HepG2 (cell line): ENCODE data around the gene MDM4. TPM values are rescaled to one million over a fixed set of nuclear protein-coding genes. Genes with fewer than 3 reads are reported as not detected.

ENCODE experiments used
- ATAC-seq: fragments of 200-7000 bp; cut with Tn5 transposase; 3 replicates; pipeline ENCODE4 v1.9.1; 2020; ENCODE audit warnings: mild to moderate bottlenecking, moderate library complexity
- BruUV-seq: library from RNA; stranded (reverse); fragments of 400-500 nt; replicated peaks from 2 replicates; lab custom pipeline; 2021; lab: Mats Ljungman, UMichigan
- CTCF ChIA-PET: fragments of 300-600 bp; formaldehyde crosslinking; extraction: SDS; loops from one replicate; lab custom pipeline; 2021; ENCODE audit warnings: low total read pairs, inconsistent platforms, low intra/inter-chr PET ratio; lab: Yijun Ruan, JAX
- POLR2A ChIA-PET: fragments of 350-600 bp; sonication (Branson Sonifier 250); formaldehyde crosslinking; loops from one replicate; lab custom pipeline; 2020; ENCODE audit warnings: antibody characterized with exemption, inconsistent platforms; lab: Yijun Ruan, JAX
- DNase-seq: peaks from one replicate; pipeline ENCODE4 v3.0.0-alpha.2; 2015; ENCODE audit warnings: low spot score
- FAIRE-seq: peaks from 3 replicates; lab custom pipeline; 2011; peaks lifted over from hg19 to GRCh38; lab: Jason Lieb, UNC
- H2AFZ ChIP-seq: one replicate; pipeline ENCODE4 v1.6.1; 2011; ENCODE audit warnings: low read length, inconsistent platforms
- H3K27ac ChIP-seq: fragments of 300-600 bp; 3 replicates; pipeline ENCODE4 v1.8.0; 2011; ENCODE audit warnings: mixed run types, mild to moderate bottlenecking, mixed read lengths, low read length, inconsistent platforms; ENCODE audit not compliant: insufficient read depth; ENCODE audit errors: extremely low read length
- H3K27me3 ChIP-seq, 2 experiments: fragments of 200-600 bp in 1 of 2; 2 replicates in 1 of 2; 3 replicates in 1 of 2; pipeline versions ENCODE4 v1.6.0 to v1.8.0; 2011; ENCODE audit warnings: low read length in 2 of 2, mild to moderate bottlenecking in 2 of 2, moderate library complexity in 2 of 2, inconsistent platforms in 1 of 2; ENCODE audit not compliant: insufficient read depth in 2 of 2, control insufficient read depth in 1 of 2
- H3K36me3 ChIP-seq, 2 experiments: fragments of 200-600 bp in 1 of 2; replicated peaks in 1 of 2; 2 replicates in 1 of 2; 3 replicates in 1 of 2; pipeline versions ENCODE4 v1.5.1 to v1.8.0; 2011; ENCODE audit warnings: low read length in 2 of 2, inconsistent platforms in 1 of 2; ENCODE audit not compliant: insufficient read depth in 2 of 2, control insufficient read depth in 1 of 2
- H3K4me1 ChIP-seq: 2 replicates; pipeline ENCODE4 v1.5.1; 2012; ENCODE audit warnings: low read length, inconsistent platforms; ENCODE audit not compliant: insufficient read depth
- H3K4me2 ChIP-seq: 2 replicates; pipeline ENCODE4 v1.6.0; 2011; ENCODE audit warnings: low read depth, low read length, inconsistent platforms
- H3K4me3 ChIP-seq, 3 experiments: fragments of 200-600 bp in 1 of 3; sonication (generic), shearing (Covaris generic) in 1 of 3; replicated peaks in 1 of 3; 2 replicates each; pipeline ENCODE4 v1.5.1; 2011 to 2016; ENCODE audit warnings: low read length in 3 of 3, inconsistent platforms in 2 of 3, low read depth in 2 of 3, mild to moderate bottlenecking in 2 of 3, control low read depth in 1 of 3, mixed read lengths in 1 of 3; ENCODE audit not compliant: insufficient read depth in 1 of 3
- H3K79me2 ChIP-seq: one replicate; pipeline ENCODE4 v1.6.1; 2011; ENCODE audit warnings: low read length, inconsistent platforms; ENCODE audit not compliant: insufficient read depth
- H3K9ac ChIP-seq: 2 replicates; pipeline ENCODE4 v1.6.0; 2011; ENCODE audit warnings: mild to moderate bottlenecking, low read depth, low read length, inconsistent platforms; ENCODE audit not compliant: insufficient read depth
- H3K9me3 ChIP-seq: 2 replicates; pipeline ENCODE4 v1.5.1; 2012; ENCODE audit warnings: mild to moderate bottlenecking, low read length
- H4K20me1 ChIP-seq: 2 replicates; pipeline ENCODE4 v1.6.0; 2011; ENCODE audit warnings: inconsistent platforms, mild to moderate bottlenecking, low read length, moderate library complexity; ENCODE audit not compliant: insufficient read depth
- ARNT2 ChIP-seq: sonication (generic); formaldehyde crosslinking; IDR thresholded peaks from 2 replicates; pipeline ENCODE4 v1.8.0; 2022; ENCODE audit warnings: mild to moderate bottlenecking, low read depth, missing genetic modification reagents, moderate library complexity
- BCL6 ChIP-seq: IDR thresholded peaks from 2 replicates; pipeline ENCODE4 v1.6.1; 2016; ENCODE audit warnings: missing genetic modification reagents, missing compliant biosample characterization
- CERS6 ChIP-seq: sonication (generic); formaldehyde crosslinking; IDR thresholded peaks from 2 replicates; pipeline ENCODE4 v1.5.0; 2020; ENCODE audit warnings: missing genetic modification reagents
- GATAD2A ChIP-seq: IDR thresholded peaks from 2 replicates; pipeline ENCODE4 v1.6.1; 2016
- SKIL ChIP-seq: sonication (generic); formaldehyde crosslinking; IDR thresholded peaks from 2 replicates; pipeline ENCODE4 v1.8.0; 2022; ENCODE audit warnings: missing genetic modification reagents, mild to moderate bottlenecking, moderate library complexity, borderline replicate concordance
- ZBTB4 ChIP-seq: sonication (generic); formaldehyde crosslinking; IDR thresholded peaks from 2 replicates; pipeline ENCODE4 v1.4.0; 2020; ENCODE audit warnings: missing genetic modification reagents, mild to moderate bottlenecking, borderline replicate concordance
- ZNF230 ChIP-seq: sonication (generic); formaldehyde crosslinking; IDR thresholded peaks from 2 replicates; pipeline ENCODE4 v1.4.0; 2020; ENCODE audit warnings: mild to moderate bottlenecking, missing genetic modification reagents
- ZNF235 ChIP-seq: sonication (generic); formaldehyde crosslinking; IDR thresholded peaks from 2 replicates; pipeline ENCODE4 v1.8.1; 2023; ENCODE audit warnings: mild to moderate bottlenecking, missing genetic modification reagents, borderline replicate concordance
- ZNF275 ChIP-seq: sonication (generic); formaldehyde crosslinking; IDR thresholded peaks from 2 replicates; pipeline ENCODE4 v1.8.0; 2022; ENCODE audit warnings: missing genetic modification reagents, mild to moderate bottlenecking, inconsistent platforms, borderline replicate concordance
- ZNF563 ChIP-seq: sonication (generic); formaldehyde crosslinking; IDR thresholded peaks from 2 replicates; pipeline ENCODE4 v1.8.0; 2022; ENCODE audit warnings: mild to moderate bottlenecking, moderate library complexity, missing genetic modification reagents
- WGBS: methylation state at CpG from one replicate; pipeline ENCODE4 v1.1.6; 2017; ENCODE audit warnings: low lambda C conversion rate; 5-methylcytosine and 5-hydroxymethylcytosine counted together
- in situ Hi-C: cut with HindIII; loops from 2 replicates; pipeline ENCODE4 v1.10.0; 2017; ENCODE audit warnings: low pct_unique_long_range_greater_than_20kb; ENCODE audit not compliant: extremely low pct_ligation_motif_present
- intact Hi-C: fragments of 100-400 bp; cut with micrococcal nuclease; formaldehyde crosslinking; loops from one replicate; pipeline ENCODE4 v1.10.0; 2022; ENCODE audit not compliant: unreplicated experiment
- polyA plus RNA-seq, 8 experiments: library from polyadenylated mRNA; depleted of rRNA in 3 of 8; stranded (reverse) in 7 of 8; unstranded in 1 of 8; fragments of >200 nt; fragmentation: Illumina TruSeq in 4 of 8; extraction: Trizol in 4 of 8; gene quantifications; 2 replicates each; pipeline versions ENCODE4 v1.2.1 to v1.2.3, GENCODE V29; 2011 to 2016; ENCODE audit warnings: low read depth in 4 of 8, missing spikeins in 1 of 8, mixed read lengths in 1 of 8; ENCODE audit not compliant: insufficient read depth in 1 of 8
- total RNA-seq, 5 experiments: library from RNA; depleted of rRNA; stranded (reverse); fragments of >200 nt; fragmentation: Illumina TruSeq; extraction: Trizol; gene quantifications; 2 replicates each; pipeline ENCODE4 v1.2.3, GENCODE V29; 2016; ENCODE audit warnings: low read depth in 1 of 5
- TF ChIP-seq, protein P1 (sequence below): sonication (generic); formaldehyde crosslinking; IDR thresholded peaks from 2 replicates; pipeline ENCODE4 v1.8.1; 2023; ENCODE audit warnings: mild to moderate bottlenecking, missing genetic modification reagents, borderline replicate concordance

MDM4 gene
- total and polyA plus RNA-seq, 2 of the 13 experiments (the other 11 are each of a cell fraction or from before 2014, with no cell fraction given) = 14.9 to 19.0 TPM

- no peak overlapping the region for H3K4me3 ChIP-seq
- TF ChIP-seq, protein P1, sequence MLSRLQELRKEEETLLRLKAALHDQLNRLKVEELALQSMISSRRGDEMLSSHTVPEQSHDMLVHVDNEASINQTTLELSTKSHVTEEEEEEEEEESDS (CRISPR knock-in tag) = no peak
- TF ChIP-seq GATAD2A (CRISPR knock-in tag) (no peak), ZBTB4 (CRISPR knock-in tag) (no peak), ARNT2 (CRISPR knock-in tag) (no peak), ZNF230 (CRISPR knock-in tag) (no peak), ZNF563 (CRISPR knock-in tag) (no peak), CERS6 (CRISPR knock-in tag) (no peak), ZNF235 (CRISPR knock-in tag) (no peak), SKIL (CRISPR knock-in tag) (no peak), ZNF275 (CRISPR knock-in tag) (no peak), BCL6 (CRISPR knock-in tag) (no peak)
- H3K4me1 ChIP-seq = no peaks in the 10 kb centered on the region
- H3K9ac ChIP-seq = no peak overlapping the region
- 61% methylated on average over 3 of the region's 3 CpGs for whole genome bisulfite sequencing
- intact Hi-C loops (no loop called here), in situ Hi-C loops (no loop called here)
- no peaks in the 10 kb centered on the region for H3K79me2 ChIP-seq
- no peak overlapping the region for H2AFZ ChIP-seq
- no peaks in the 10 kb centered on the region for H3K36me3 ChIP-seq
- ATAC-seq (no peak), DNase-seq (no peak), FAIRE-seq (no peak)
- no peak overlapping the region for H3K4me2 ChIP-seq
- no peak overlapping the region for H3K27ac ChIP-seq
- H4K20me1 ChIP-seq = no peaks in the 10 kb centered on the region
- H3K27me3 ChIP-seq = no peaks in the 10 kb centered on the region
- BruUV-seq = no TSS peak
- no peaks in the 10 kb centered on the region for H3K9me3 ChIP-seq
- POLR2A ChIA-PET = no interaction called here
- CTCF ChIA-PET = no interaction called here
These were observed 65.6 kb downstream of the MDM4 start for GRCh38 chr1:204581759-204582158.
